Activated T-cell treated with anti-CD3 and anti-CD28 coated beads, Interleukin-2, amount 50 U/mL, for 4 hours (primary cell): ENCODE measurements around the gene SLC16A11. TPM values are rescaled to one million over a fixed set of nuclear protein-coding genes. Genes with fewer than 3 reads are reported as not detected.

Experiments used
- ATAC-seq, 2 donors: fragments of 200-7000 bp; cut with Tn5 transposase; one replicate each; pipeline ENCODE4 v1.10.0; 2021
- DNase-seq: peaks from one replicate; pipeline ENCODE4 v3.0.0-alpha.2; 2020
- H3K27me3 Mint-ChIP-seq: one replicate; pipeline ENCODE4 v1.8.0; 2021; ENCODE audit warnings: low read depth, mixed read lengths
- H3K36me3 Mint-ChIP-seq: one replicate; pipeline ENCODE4 v1.8.0; 2022; ENCODE audit warnings: mixed read lengths; ENCODE audit not compliant: insufficient read depth
- H3K4me1 Mint-ChIP-seq: one replicate; pipeline ENCODE4 v1.8.0; 2021; ENCODE audit warnings: low read depth, mixed read lengths
- H3K4me3 Mint-ChIP-seq: one replicate; pipeline ENCODE4 v1.8.0; 2021; ENCODE audit warnings: mild to moderate bottlenecking, moderate library complexity, mixed read lengths
- H3K9me3 Mint-ChIP-seq: one replicate; pipeline ENCODE4 v1.8.0; 2021; ENCODE audit warnings: mixed read lengths
- total RNA-seq, 3 donors: library from RNA; stranded (reverse); gene quantifications; one replicate each; pipeline ENCODE4 v1.2.1, GENCODE V29; 2021

SLC16A11 gene
- total RNA-seq, 3 donors from 2014 or later = 0.63 to 1.3 (median 1.1) TPM

DNA sequence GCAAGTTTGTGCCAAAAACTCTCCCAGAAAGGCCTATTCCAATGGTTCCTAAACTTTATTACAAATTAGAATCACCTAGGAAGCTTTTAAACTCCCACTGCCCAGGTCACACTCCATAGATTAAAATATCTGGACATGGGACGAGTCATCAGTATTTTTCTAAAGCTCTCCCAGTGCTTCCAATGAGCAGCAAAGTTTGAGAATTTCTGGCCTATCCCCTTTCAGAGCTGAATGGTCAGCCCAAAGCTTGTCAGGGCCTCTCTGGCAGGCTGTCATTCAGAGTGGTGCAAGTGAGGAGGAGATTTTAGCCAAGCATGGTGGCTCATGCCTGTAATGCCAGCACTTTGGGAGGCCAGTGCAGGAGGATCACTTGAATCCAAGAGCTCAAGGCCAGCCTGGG lies 18.6 kb downstream of the SLC16A11 start:
- DNase-seq (no peak), ATAC-seq (no peak)
- Mint-ChIP-seq H3K36me3 (no peaks in the 10 kb centered on the region), H3K9me3 (no peaks in the 10 kb centered on the region), H3K27me3 (no peaks in the 10 kb centered on the region), H3K4me3 (no peak overlapping the region), H3K4me1 (peaks cover 38% of the 10 kb centered on the region)

- Mint-ChIP-seq H3K4me1 (peaks cover 29% of the 10 kb centered on the region), H3K9me3 (no peaks in the 10 kb centered on the region), H3K36me3 (no peaks in the 10 kb centered on the region), H3K4me3 (no peak overlapping the region), H3K27me3 (no peaks in the 10 kb centered on the region)
- no peak for DNase-seq
- ATAC-seq = no peak
These were observed 19.5 kb downstream of the SLC16A11 start for GRCh38 chr17:7024402-7024785.

- DNase-seq (peak; percentile 95), ATAC-seq (peak; percentile 86 to 87)
- H3K36me3 Mint-ChIP-seq = no peaks in the 10 kb centered on the region
- no peaks in the 10 kb centered on the region for H3K27me3 Mint-ChIP-seq
- H3K4me1 Mint-ChIP-seq = peaks cover 24% of the 10 kb centered on the region
- no peaks in the 10 kb centered on the region for H3K9me3 Mint-ChIP-seq
- peak overlapping the region; percentile 63 for H3K4me3 Mint-ChIP-seq
These were observed 20.1 kb downstream of the SLC16A11 start for GRCh38 chr17:7023576-7024401.

DNA sequence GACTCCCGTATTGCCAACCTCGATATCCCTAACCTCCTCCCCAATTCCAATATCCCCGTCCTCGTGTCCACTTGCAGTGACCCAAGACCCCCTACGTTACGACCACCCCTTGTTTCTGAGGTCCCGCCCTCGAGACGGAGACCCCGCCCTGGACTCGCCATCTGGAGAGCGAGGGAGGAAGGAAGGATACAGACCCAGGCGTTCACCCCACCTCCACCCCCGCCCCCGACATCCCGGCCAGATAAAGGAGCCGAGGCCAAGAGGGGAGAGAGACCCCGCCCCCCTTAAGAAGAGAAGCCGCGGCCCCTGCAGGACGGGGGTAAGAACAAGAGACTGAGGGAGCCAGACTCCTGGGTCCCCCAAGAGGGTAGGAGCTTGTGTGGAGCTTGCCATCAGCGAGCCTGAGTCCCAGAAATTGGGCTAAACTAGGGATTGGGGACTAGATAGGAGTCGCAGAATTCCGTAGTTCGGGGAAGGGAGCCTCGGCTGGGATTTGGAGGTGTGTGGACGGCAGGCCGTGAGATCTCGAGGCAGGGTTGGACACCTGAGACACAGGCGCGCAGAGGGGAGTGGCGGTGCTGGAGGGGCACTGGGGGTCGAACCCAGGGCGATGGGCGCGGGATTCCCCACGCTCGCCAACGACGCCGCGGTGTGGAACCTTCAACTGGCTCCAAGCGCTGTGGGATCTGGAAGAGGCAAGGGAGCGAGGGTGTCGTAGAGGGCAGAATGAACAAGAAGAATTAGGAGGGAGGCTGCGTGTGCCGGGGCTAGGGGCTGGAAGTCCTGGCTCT lies 20.9 kb downstream of the SLC16A11 start, which contains the start of gene BCL6B:
BCL6B (plus strand) TSS at position 270 of the 791 bp plus-strand sequence. CDS start 622 bp downstream, outside the sequence.
- no peaks in the 10 kb centered on the region for H3K36me3 Mint-ChIP-seq
- peaks cover 27% of the 10 kb centered on the region for H3K4me1 Mint-ChIP-seq
- peak within 1 kb of the TSS; percentile 63 for H3K4me3 Mint-ChIP-seq
- no peaks in the 10 kb centered on the region for H3K27me3 Mint-ChIP-seq
- H3K9me3 Mint-ChIP-seq = no peaks in the 10 kb centered on the region
- ATAC-seq = no peak
- DNase-seq = no peak

- H3K27me3 Mint-ChIP-seq = no peaks in the 10 kb centered on the region
- peak overlapping the region; percentile 63 for H3K4me3 Mint-ChIP-seq
- H3K4me1 Mint-ChIP-seq = peaks cover 35% of the 10 kb centered on the region
- H3K9me3 Mint-ChIP-seq = no peaks in the 10 kb centered on the region
- H3K36me3 Mint-ChIP-seq = peaks cover 6% of the 10 kb centered on the region
- peak; percentile 80 for ATAC-seq
- DNase-seq = peak; percentile 73
These were observed 21.7 kb downstream of the SLC16A11 start for GRCh38 chr17:7021993-7022778.

DNA sequence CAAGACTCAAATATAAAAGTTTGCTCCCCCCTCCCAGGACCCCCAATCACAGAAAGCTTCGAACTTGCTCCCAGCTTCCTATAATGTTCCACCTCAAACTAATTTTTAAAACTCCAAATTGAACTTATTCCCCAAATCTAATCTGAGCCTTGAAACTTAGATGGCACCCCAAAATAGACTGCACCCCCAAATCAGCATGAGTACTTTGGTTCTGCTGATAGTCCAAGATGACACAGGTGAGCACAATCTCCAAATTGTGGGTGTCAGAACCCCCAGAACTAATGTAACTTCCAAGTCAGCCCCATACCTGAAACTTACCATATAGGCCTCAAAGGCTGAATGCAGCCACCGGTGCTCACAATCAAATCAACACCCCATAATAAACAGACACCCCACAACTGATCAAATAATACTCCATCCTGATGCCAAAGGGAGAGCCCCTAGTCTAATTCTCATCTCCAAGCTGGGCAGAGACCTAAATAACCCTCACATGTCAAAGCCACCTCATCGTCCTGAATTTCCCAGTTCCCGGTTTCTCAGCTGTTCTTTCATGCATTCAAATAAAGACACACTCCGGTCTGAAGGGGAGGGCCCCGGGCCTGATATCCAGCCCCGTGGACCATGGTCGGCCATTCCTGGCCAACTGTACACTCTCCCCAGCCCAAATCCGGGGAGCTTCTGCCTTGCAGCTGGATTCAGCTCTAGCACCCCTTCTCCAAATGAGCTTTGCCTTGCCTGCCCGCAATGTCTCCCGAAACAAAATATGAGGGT lies 22.8 kb downstream of the SLC16A11 start:
- Mint-ChIP-seq H3K9me3 (no peaks in the 10 kb centered on the region), H3K4me1 (peaks cover 42% of the 10 kb centered on the region), H3K27me3 (no peaks in the 10 kb centered on the region), H3K4me3 (no peak overlapping the region), H3K36me3 (peaks cover 7% of the 10 kb centered on the region)
- ATAC-seq = no peak
- DNase-seq = no peak

DNA sequence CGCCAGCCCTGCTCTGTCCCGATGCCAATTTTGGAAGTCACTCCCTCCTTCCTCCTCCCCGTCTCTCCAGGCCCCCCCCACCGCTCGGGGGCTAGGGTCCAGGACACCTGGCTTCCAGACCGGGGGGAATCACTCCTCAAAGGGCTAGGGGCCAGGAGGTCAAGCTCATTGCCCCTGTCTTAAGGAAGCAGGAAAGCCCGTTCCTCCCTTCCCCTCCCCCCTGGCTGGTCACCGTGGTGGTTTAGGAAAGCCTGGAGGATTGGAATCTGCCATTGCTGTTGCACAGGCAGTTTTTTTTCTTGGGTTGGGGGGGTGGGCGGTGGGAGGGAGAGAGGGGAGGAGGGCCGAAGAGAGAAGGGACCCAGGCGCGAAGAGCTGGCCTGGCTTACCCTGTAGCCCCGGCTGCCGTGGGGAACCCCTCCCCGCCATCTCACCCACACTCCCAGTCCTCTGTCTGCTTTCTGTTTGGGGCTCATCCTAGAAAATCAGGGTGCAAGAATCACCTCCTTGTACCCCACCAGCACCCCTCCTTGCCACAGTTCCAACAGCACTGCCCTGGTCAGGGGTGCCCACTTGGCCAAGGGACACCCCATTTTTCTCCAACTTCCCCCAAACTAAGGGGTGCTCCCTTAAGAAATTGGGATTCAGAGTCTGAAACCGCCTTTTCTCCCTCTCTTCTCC lies 23.9 kb downstream of the SLC16A11 start:
- Mint-ChIP-seq H3K27me3 (no peaks in the 10 kb centered on the region), H3K4me1 (peaks cover 52% of the 10 kb centered on the region), H3K36me3 (peaks cover 7% of the 10 kb centered on the region), H3K4me3 (no peak overlapping the region), H3K9me3 (no peaks in the 10 kb centered on the region)
- DNase-seq (no peak), ATAC-seq (no peak)

GRCh38 chr17:7019367-7019766 lies 24.5 kb downstream of the SLC16A11 start:
- Mint-ChIP-seq H3K4me3 (no peak overlapping the region), H3K4me1 (peaks cover 52% of the 10 kb centered on the region)

GRCh38 chr17:7018331-7018964 lies 25.4 kb downstream of the SLC16A11 start:
- Mint-ChIP-seq H3K9me3 (no peaks in the 10 kb centered on the region), H3K4me3 (no peak overlapping the region), H3K4me1 (peaks cover 52% of the 10 kb centered on the region), H3K36me3 (peaks cover 12% of the 10 kb centered on the region), H3K27me3 (no peaks in the 10 kb centered on the region)
- DNase-seq = no peak
- ATAC-seq = no peak

More at GRCh38 chr17:7019367-7019766, 24.5 kb downstream of the SLC16A11 start:
- H3K36me3 Mint-ChIP-seq = peaks cover 7% of the 10 kb centered on the region
- H3K27me3 Mint-ChIP-seq = no peaks in the 10 kb centered on the region
- ATAC-seq (no peak), DNase-seq (no peak)
- no peaks in the 10 kb centered on the region for H3K9me3 Mint-ChIP-seq

DNA sequence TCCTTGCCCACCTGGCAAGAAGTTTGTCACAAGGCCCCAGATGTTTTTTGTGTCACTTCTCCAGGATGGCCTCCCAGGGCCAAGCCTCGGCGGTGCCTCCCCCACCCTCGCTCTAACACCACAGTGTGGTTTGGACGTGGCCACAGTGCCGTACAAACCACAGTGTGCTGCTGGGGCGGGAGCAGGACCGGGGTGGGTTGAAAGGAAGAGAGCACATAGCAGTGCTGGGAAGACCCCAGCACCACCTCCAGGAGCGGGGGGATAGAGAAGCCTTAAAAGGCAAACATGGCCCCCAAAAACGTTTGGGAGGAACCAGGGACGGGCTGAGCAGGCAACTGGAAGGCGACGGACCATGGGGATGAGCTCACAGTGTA lies 26.1 kb downstream of the SLC16A11 start:
- Mint-ChIP-seq H3K4me1 (peaks cover 46% of the 10 kb centered on the region), H3K4me3 (no peak overlapping the region)

GRCh38 chr17:7016886-7017826 lies 26.7 kb downstream of the SLC16A11 start:
- DNase-seq = no peak
- H3K4me3 Mint-ChIP-seq = peak overlapping the region; percentile 29

More for the DNA sequence above, 26.1 kb downstream of the SLC16A11 start:
- Mint-ChIP-seq H3K36me3 (peaks cover 13% of the 10 kb centered on the region), H3K9me3 (no peaks in the 10 kb centered on the region), H3K27me3 (no peaks in the 10 kb centered on the region)
- ATAC-seq = no peak
- no peak for DNase-seq

GRCh38 chr17:7016418-7016817 lies 27.5 kb downstream of the SLC16A11 start:
- Mint-ChIP-seq H3K9me3 (no peaks in the 10 kb centered on the region), H3K4me3 (peak overlapping the region; percentile 84), H3K4me1 (peaks cover 42% of the 10 kb centered on the region), H3K36me3 (peaks cover 13% of the 10 kb centered on the region), H3K27me3 (no peaks in the 10 kb centered on the region)
- DNase-seq = no peak
- no peak for ATAC-seq

More at GRCh38 chr17:7016886-7017826, 26.7 kb downstream of the SLC16A11 start:
- no peak for ATAC-seq
- Mint-ChIP-seq H3K36me3 (peaks cover 13% of the 10 kb centered on the region), H3K4me1 (peaks cover 42% of the 10 kb centered on the region), H3K27me3 (no peaks in the 10 kb centered on the region), H3K9me3 (no peaks in the 10 kb centered on the region)
